Ureter (tissue), 1 donor: ENCODE data around the gene COX6B1. TPM values are rescaled to one million over a fixed set of nuclear protein-coding genes. Genes with fewer than 3 reads are reported as not detected.
"Not testable (repeated sequence)": the region's sequence is repeated elsewhere in the genome, so short reads cannot be mapped to it uniquely, and the experiment has no call there.

Experiments
- DNase-seq: peaks from one replicate; pipeline ENCODE4 v3.0.0-alpha.2; 2020; ENCODE audit warnings: low spot score
- total RNA-seq: library from RNA; stranded (reverse); gene quantifications from one replicate; pipeline ENCODE4 v1.2.4, GENCODE V29; 2023
- donor health status: DM: yes; HTN: yes; CAD: no.

Gene COX6B1
- total RNA-seq, 1 donor from 2014 or later: 473 TPM

- DNase-seq: no peak
Measured at GRCh38 chr19:35665157-35665556, 17.0 kb downstream of the COX6B1 start.

- DNase-seq: no peak
Measured at GRCh38 chr19:35665604-35666003, 17.5 kb downstream of the COX6B1 start.

GRCh38 chr19:35666251-35666913, 18.3 kb downstream of the COX6B1 start, which contains the start of gene UPK1A:
Gene UPK1A (plus strand): TSS chr19:35666517. CDS start chr19:35666813, 296 bp downstream.
- peak; percentile 82 for DNase-seq

GRCh38 chr19:35669566-35669965, 21.4 kb downstream of the COX6B1 start:
- DNase-seq: no peak

DNA sequence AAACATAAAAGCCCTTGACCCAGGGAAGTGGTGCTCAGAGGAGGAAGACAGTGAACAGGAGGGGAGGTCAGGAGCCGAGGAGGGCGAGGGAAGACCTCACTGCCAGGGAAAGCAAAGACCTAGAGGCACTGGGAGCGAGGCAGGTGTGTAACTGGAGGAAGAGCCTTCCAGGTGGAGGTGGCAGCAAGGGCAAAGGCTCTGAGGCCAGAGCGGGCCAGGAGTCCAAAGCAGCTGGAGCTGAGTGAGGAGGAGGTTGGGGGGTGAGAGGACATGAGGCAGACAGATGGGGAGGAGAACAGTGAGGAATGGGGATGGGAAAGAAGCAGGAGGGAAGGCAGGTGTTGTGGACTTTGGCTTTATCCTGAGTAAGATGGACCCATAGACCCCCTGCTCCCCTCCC, 21.9 kb downstream of the COX6B1 start:
- no peak for DNase-seq

GRCh38 chr19:35670686-35671085, 22.6 kb downstream of the COX6B1 start:
- no peak for DNase-seq

DNA sequence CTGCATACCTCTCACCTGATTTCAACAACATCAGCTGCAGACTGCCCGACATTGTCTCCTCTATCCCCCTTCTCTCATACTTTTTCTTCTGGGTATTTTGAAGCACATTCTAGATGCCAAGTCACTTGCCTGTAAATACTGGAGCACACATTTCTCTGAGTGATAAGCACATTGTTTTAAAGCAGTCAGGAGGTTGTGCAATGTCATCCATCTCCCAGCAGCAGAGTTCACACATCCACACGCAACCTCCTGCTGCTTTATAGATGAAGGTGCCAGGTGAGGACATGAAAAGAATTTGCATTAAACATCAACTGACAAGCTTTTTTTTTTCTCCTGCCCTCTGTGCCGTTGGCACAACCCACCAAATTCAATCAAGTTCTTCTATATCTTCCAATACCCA, 23.7 kb downstream of the COX6B1 start:
- DNase-seq: no peak

DNA sequence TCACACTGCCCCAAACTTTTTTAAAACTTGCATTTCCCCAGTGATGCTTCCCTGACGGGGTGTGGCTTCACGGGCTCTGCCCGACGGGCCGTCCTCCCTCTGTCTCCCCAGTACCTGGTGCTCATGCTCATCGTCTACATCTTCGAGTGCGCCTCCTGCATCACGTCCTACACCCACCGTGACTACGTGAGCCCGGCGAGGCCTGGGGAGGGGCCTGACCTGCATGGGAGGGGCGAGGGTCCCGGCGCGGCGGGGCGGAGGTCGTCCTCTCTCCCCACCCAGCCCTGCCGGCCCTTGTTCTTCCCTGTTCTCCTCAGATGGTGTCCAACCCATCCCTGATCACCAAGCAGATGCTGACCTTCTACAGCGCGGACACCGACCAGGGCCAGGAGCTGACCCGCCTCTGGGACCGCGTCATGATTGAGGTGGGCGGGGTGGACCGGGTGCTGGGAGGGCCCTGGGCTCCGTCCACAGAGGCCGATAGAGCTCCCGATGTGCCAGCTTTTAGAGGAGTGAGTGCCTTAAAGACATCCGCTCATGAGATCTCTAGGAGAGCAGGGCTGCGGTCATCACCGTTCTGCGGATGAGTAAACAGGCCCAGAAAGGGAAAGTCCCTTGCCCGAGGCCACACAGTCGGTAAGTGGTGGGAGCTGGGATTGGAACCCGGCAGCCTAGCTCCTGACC, 25.1 kb downstream of the COX6B1 start:
- no peak for DNase-seq

GRCh38 chr19:35675589-35676140, 27.5 kb downstream of the COX6B1 start:
- DNase-seq: no peak

GRCh38 chr19:35689836-35690235, 41.7 kb downstream of the COX6B1 start:
- no peak for DNase-seq

- not testable (repeated sequence) for DNase-seq
Measured at GRCh38 chr19:35691106-35691505, 43.0 kb downstream of the COX6B1 start.

- peak; percentile 80 for DNase-seq
Measured at GRCh38 chr19:35692010-35692409, 43.9 kb downstream of the COX6B1 start.

DNA sequence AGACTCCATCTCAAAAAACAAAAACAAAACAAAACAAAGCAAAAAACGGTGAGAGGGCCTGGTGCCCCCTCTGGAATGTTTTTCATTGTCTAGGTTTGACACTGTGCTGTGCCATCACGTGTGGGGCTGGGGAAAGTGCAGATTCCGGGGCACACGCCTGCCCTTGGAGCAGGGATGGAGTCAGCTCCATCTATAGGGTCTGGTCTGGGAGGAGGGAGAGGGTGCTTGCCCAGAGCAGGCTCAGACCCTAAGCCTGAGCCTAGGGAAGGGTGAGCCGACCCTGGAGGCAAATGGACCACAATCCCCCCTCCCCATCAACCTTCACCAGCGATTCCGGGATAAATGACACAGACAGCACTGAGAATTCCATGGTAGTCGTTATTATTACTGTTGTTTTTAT, 45.3 kb downstream of the COX6B1 start:
- no peak for DNase-seq

GRCh38 chr19:35693835-35694599, 45.9 kb downstream of the COX6B1 start:
- peak; percentile 89 for DNase-seq

DNA sequence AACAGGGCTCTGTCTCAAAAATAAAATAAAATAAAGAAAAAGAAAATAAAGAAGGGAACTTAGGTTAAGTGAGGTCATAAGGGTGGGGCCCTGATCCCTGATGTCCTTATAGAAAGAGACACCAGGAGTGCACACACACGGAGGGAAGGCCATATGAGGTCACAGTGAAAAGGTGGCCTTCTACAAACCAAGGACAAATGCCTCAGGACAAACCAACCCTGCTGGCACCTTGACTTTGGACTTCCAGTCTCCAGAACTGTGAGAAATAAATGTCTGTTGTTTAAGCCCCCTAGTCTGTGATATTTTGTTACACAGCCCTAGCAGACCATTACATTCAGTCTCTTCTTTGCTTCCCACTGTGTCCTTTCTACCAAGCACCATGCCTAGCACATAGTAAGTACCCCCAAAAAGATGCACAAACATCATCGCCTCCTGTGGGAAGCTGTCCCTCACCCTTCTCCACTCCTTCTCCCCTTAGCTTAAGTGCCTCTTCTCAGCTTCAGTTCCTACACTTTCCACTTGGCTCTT, 47.8 kb downstream of the COX6B1 start:
- no peak for DNase-seq

- no peak for DNase-seq
Measured at GRCh38 chr19:35696835-35697234, 48.7 kb downstream of the COX6B1 start.

- DNase-seq: peak; percentile 94
Measured at GRCh38 chr19:35702223-35703012, 54.3 kb downstream of the COX6B1 start.

- DNase-seq: no peak
Measured at GRCh38 chr19:35703343-35703742, 55.2 kb downstream of the COX6B1 start.

GRCh38 chr19:35704218-35704617, 56.1 kb downstream of the COX6B1 start, which contains the start of gene ZBTB32:
Gene ZBTB32 (plus strand): TSS chr19:35704558. CDS start chr19:35714627, 10,069 bp downstream.
- DNase-seq: no peak
